H9 (cell line): ENCODE measurements around the gene GABPB2. TPM values are rescaled to one million over a fixed set of nuclear protein-coding genes. Genes with fewer than 3 reads are reported as not detected.

Experiments
- DNase-seq: peaks from one replicate; pipeline ENCODE4 v3.0.0-alpha.2; 2017
- H2AFZ ChIP-seq: one replicate; pipeline ENCODE4 v1.6.1; 2013; ENCODE audit warnings: mild to moderate bottlenecking, low read length, control low read depth, moderate library complexity
- H2AK5ac ChIP-seq: 2 replicates; pipeline ENCODE4 v1.6.1; 2013; ENCODE audit warnings: low read length, control low read depth, mixed read lengths; ENCODE audit not compliant: insufficient read length
- H2BK120ac ChIP-seq: one replicate; pipeline ENCODE4 v1.6.1; 2013; ENCODE audit warnings: low read depth, mild to moderate bottlenecking, low read length, control low read depth, inconsistent platforms; ENCODE audit not compliant: poor library complexity, severe bottlenecking
- H2BK12ac ChIP-seq: 2 replicates; pipeline ENCODE4 v1.6.1; 2013; ENCODE audit warnings: low read length, control low read depth, mixed read lengths, low read depth; ENCODE audit not compliant: insufficient read length
- H2BK15ac ChIP-seq: 2 replicates; pipeline ENCODE4 v1.6.1; 2013; ENCODE audit warnings: low read depth, low read length, control low read depth
- H2BK20ac ChIP-seq: one replicate; pipeline ENCODE4 v1.6.1; 2013; ENCODE audit warnings: low read depth, mild to moderate bottlenecking, low read length, control low read depth, inconsistent platforms; ENCODE audit not compliant: poor library complexity, severe bottlenecking
- H2BK5ac ChIP-seq: 2 replicates; pipeline ENCODE4 v1.6.1; 2013; ENCODE audit warnings: low read length, control low read depth, mixed read lengths; ENCODE audit not compliant: insufficient read length
- H3K14ac ChIP-seq: 2 replicates; pipeline ENCODE4 v1.6.1; 2013; ENCODE audit warnings: low read length, control low read depth; ENCODE audit not compliant: insufficient read depth
- H3K18ac ChIP-seq: 2 replicates; pipeline ENCODE4 v1.6.1; 2013; ENCODE audit warnings: low read depth, mild to moderate bottlenecking, mixed read lengths, low read length, control low read depth; ENCODE audit not compliant: insufficient read length
- H3K23ac ChIP-seq: 2 replicates; pipeline ENCODE4 v1.6.1; 2013; ENCODE audit warnings: low read length, control low read depth, mixed read lengths, low read depth; ENCODE audit not compliant: insufficient read length
- H3K23me2 ChIP-seq: 2 replicates; pipeline ENCODE4 v1.6.1; 2013; ENCODE audit warnings: low read depth, mild to moderate bottlenecking, mixed read lengths, low read length, control low read depth; ENCODE audit not compliant: insufficient read length, poor library complexity, severe bottlenecking
- H3K27ac ChIP-seq: 2 replicates; pipeline ENCODE4 v1.5.1; 2013; ENCODE audit warnings: low read length, control low read depth, mixed read lengths, low read depth; ENCODE audit not compliant: insufficient read length
- H3K27me3 ChIP-seq: 2 replicates; pipeline ENCODE4 v1.6.1; 2013; ENCODE audit warnings: low read length, control low read depth, inconsistent platforms; ENCODE audit not compliant: insufficient read depth
- H3K4ac ChIP-seq: 2 replicates; pipeline ENCODE4 v1.6.1; 2013; ENCODE audit warnings: low read depth, mild to moderate bottlenecking, control low read depth, inconsistent platforms, low read length, moderate library complexity
- H3K4me1 ChIP-seq: 2 replicates; pipeline ENCODE4 v1.6.1; 2013; ENCODE audit warnings: low read length, control low read depth, inconsistent platforms; ENCODE audit not compliant: insufficient read depth
- H3K4me2 ChIP-seq: 2 replicates; pipeline ENCODE4 v1.6.1; 2013; ENCODE audit warnings: low read length, control low read depth, mixed read lengths; ENCODE audit not compliant: insufficient read length, insufficient read depth
- H3K56ac ChIP-seq: 2 replicates; pipeline ENCODE4 v1.6.1; 2013; ENCODE audit warnings: low read depth, mild to moderate bottlenecking, mixed read lengths, low read length, control low read depth; ENCODE audit not compliant: insufficient read length
- H3K79me1 ChIP-seq: 2 replicates; pipeline ENCODE4 v1.6.1; 2013; ENCODE audit warnings: low read depth, mild to moderate bottlenecking, moderate library complexity, low read length, control low read depth, inconsistent platforms; ENCODE audit not compliant: insufficient read depth, poor library complexity, severe bottlenecking
- H3K79me2 ChIP-seq: 2 replicates; pipeline ENCODE4 v1.6.1; 2013; ENCODE audit warnings: low read length, control low read depth, inconsistent platforms; ENCODE audit not compliant: insufficient read depth
- H3K9ac ChIP-seq: 2 replicates; pipeline ENCODE4 v1.6.1; 2013; ENCODE audit warnings: low read length, control low read depth, mixed read lengths; ENCODE audit not compliant: insufficient read length; ENCODE audit errors: extremely low read depth
- H3K9me3 ChIP-seq: one replicate; pipeline ENCODE4 v1.6.1; 2013; ENCODE audit warnings: low read depth, low read length, inconsistent platforms; ENCODE audit not compliant: control insufficient read depth
- H3T11ph ChIP-seq: one replicate; pipeline ENCODE4 v1.6.1; 2013; ENCODE audit warnings: mild to moderate bottlenecking, low read length, control low read depth, inconsistent platforms
- H4K20me1 ChIP-seq: one replicate; pipeline ENCODE4 v1.6.1; 2013; ENCODE audit not compliant: control insufficient read depth, insufficient read length, insufficient read depth
- H4K5ac ChIP-seq: 2 replicates; pipeline ENCODE4 v1.6.1; 2013; ENCODE audit warnings: low read depth, mild to moderate bottlenecking, mixed read lengths, low read length, control low read depth; ENCODE audit not compliant: insufficient read length
- H4K8ac ChIP-seq: replicated peaks from 2 replicates; pipeline ENCODE4 v1.6.1; 2013; ENCODE audit warnings: low read length, control low read depth, mixed read lengths, low read depth; ENCODE audit not compliant: insufficient read length
- H4K91ac ChIP-seq: 2 replicates; pipeline ENCODE4 v1.6.1; 2013; ENCODE audit warnings: low read depth, mild to moderate bottlenecking, moderate library complexity, mixed read lengths, low read length, control low read depth; ENCODE audit not compliant: insufficient read length
- H3K27ac Mint-ChIP-seq, 3 experiments: 2 replicates in 2 of 3; 3 replicates in 1 of 3; pipeline ENCODE4 v1.8.0; 2020 to 2021; ENCODE audit warnings: mixed read lengths in 3 of 3, mild to moderate bottlenecking in 1 of 3, moderate library complexity in 1 of 3
- H3K27me3 Mint-ChIP-seq: 2 replicates; pipeline ENCODE4 v1.8.0; 2021; ENCODE audit warnings: low read depth, mild to moderate bottlenecking, moderate library complexity, mixed read lengths
- H3K36me3 Mint-ChIP-seq, 3 experiments: 2 replicates in 2 of 3; 3 replicates in 1 of 3; pipeline ENCODE4 v1.8.0; 2020 to 2021; ENCODE audit warnings: low read depth in 3 of 3, mixed read lengths in 3 of 3; ENCODE audit not compliant: insufficient read depth in 1 of 3
- H3K4me1 Mint-ChIP-seq, 2 experiments: 2 replicates each; pipeline ENCODE4 v1.8.0; 2020; ENCODE audit warnings: mixed read lengths in 2 of 2
- H3K4me3 Mint-ChIP-seq, 2 experiments: 2 replicates in 1 of 2; 3 replicates in 1 of 2; pipeline ENCODE4 v1.8.0; 2020 to 2021; ENCODE audit warnings: mild to moderate bottlenecking in 2 of 2, mixed read lengths in 2 of 2, moderate library complexity in 1 of 2
- H3K9me3 Mint-ChIP-seq, 2 experiments: 2 replicates in 1 of 2; 3 replicates in 1 of 2; pipeline ENCODE4 v1.8.0; 2020; ENCODE audit warnings: mild to moderate bottlenecking in 2 of 2, mixed read lengths in 2 of 2, moderate library complexity in 1 of 2
- CTCF ChIP-seq: fragments of 200-600 bp; sonication (generic); conservative IDR thresholded peaks from 3 replicates; pipeline ENCODE4 v1.8.0; 2021; ENCODE audit warnings: antibody characterized with exemption, mild to moderate bottlenecking
- WGBS: extraction: QIAGEN DNeasy Blood & Tissue Kit; methylation state at CpG from one replicate; pipeline ENCODE4 v1.1.7; 2013; ENCODE audit warnings: missing lambda C conversion rate, low lambda C conversion rate, mixed read lengths; ENCODE audit not compliant: insufficient read length; ENCODE audit errors: extremely low coverage; 5-methylcytosine and 5-hydroxymethylcytosine counted together
- total RNA-seq: library from RNA; stranded (reverse); gene quantifications from 2 replicates; pipeline ENCODE4 v1.2.1, GENCODE V29; 2021

GABPB2 gene
- total RNA-seq, 1 experiment from 2014 or later = 4.1 TPM

- Histone ChIP-seq H2BK5ac (no peak overlapping the region), H2BK120ac (no peak overlapping the region), H3K27me3 (no peaks in the 10 kb centered on the region), H3K79me1 (no peaks in the 10 kb centered on the region), H3K4me2 (peak overlapping the region; percentile 60), H4K5ac (no peak overlapping the region), H3K27ac (no peak overlapping the region), H3K23ac (no peak overlapping the region), H2BK20ac (no peak overlapping the region), H2BK15ac (no peak overlapping the region), H4K91ac (no peak overlapping the region), H2AFZ (no peak overlapping the region), H3K23me2 (peaks cover 4% of the 10 kb centered on the region), H2BK12ac (no peak overlapping the region), H3T11ph (no peak overlapping the region), H3K9ac (no peak overlapping the region), H4K8ac (no peak overlapping the region), H2AK5ac (no peak overlapping the region), H3K9me3 (no peaks in the 10 kb centered on the region), H3K4me1 (no peaks in the 10 kb centered on the region; the same call in 1 of the 2 replicates), H3K18ac (no peak overlapping the region), H3K79me2 (no peaks in the 10 kb centered on the region), H3K4ac (no peak overlapping the region), H3K56ac (no peak overlapping the region), H4K20me1 (no peaks in the 10 kb centered on the region), H3K14ac (no peak overlapping the region)
- peaks cover 17 to 19% of the 10 kb centered on the region in 2 experiments for H3K4me1 Mint-ChIP-seq
- DNase-seq = no peak
- H3K4me3 Mint-ChIP-seq = peak overlapping the region; percentile 95 to 98
- H3K9me3 Mint-ChIP-seq = no peaks in the 10 kb centered on the region
- no peaks in the 10 kb centered on the region for H3K27me3 Mint-ChIP-seq
- H3K36me3 Mint-ChIP-seq = peaks cover 3 to 26% (median 19%) of the 10 kb centered on the region in 3 experiments; a peak in 5 of 7 replicates
- TF ChIP-seq CTCF = no peak; the same call in 1 of the 3 replicates
- H3K27ac Mint-ChIP-seq = 0 out of 7 replicates have a peak overlapping the region, but pooled peaks of 1 of the 3 experiments have one; percentile 96
- WGBS = no CpG with 5 or more reads among the region's 3 CpGs
Observed at GRCh38 chr1:151048645-151049032, 21.9 kb upstream of the GABPB2 start.
